HG02938 (cell line): ENCODE data around the gene SAAL1.
"Not testable (repeated sequence)": the region's sequence is repeated elsewhere in the genome, so short reads cannot be mapped to it uniquely, and the experiment has no call there.

Experiments
- ATAC-seq: cut with Tn5 transposase; IDR thresholded peaks from one replicate; pipeline ENCODE4 v1.9.1; 2021; ENCODE audit warnings: mild to moderate bottlenecking, moderate library complexity; ENCODE audit not compliant: unreplicated experiment

Gene SAAL1

GRCh38 chr11:18105802-18106574 lies at the start of gene SAAL1:
Gene SAAL1 (minus strand): TSS chr11:18106082. CDS start chr11:18106041, 41 bp downstream.
- peak; percentile 93 for ATAC-seq

- ATAC-seq: no peak
Measured at GRCh38 chr11:18151581-18151980, 45.7 kb upstream of the SAAL1 start.

GRCh38 chr11:18145837-18146236 lies 40.0 kb upstream of the SAAL1 start:
- no peak for ATAC-seq

GRCh38 chr11:18145025-18145424 lies 39.1 kb upstream of the SAAL1 start:
- ATAC-seq: no peak

GRCh38 chr11:18144243-18144642 lies 38.4 kb upstream of the SAAL1 start:
- ATAC-seq: no peak

- no peak for ATAC-seq
Measured at GRCh38 chr11:18140145-18140544, 34.3 kb upstream of the SAAL1 start.

- no peak for ATAC-seq
Measured at GRCh38 chr11:18137186-18137800, 31.4 kb upstream of the SAAL1 start.

GRCh38 chr11:18135308-18135707 lies 29.4 kb upstream of the SAAL1 start:
- no peak for ATAC-seq

- no peak for ATAC-seq
Measured at GRCh38 chr11:18132341-18132740, 26.5 kb upstream of the SAAL1 start, which contains the start of gene MRGPRX3. Gene MRGPRX3 (plus strand): TSS chr11:18132571. CDS start chr11:18137203, 4,632 bp downstream.

- not testable (repeated sequence) for ATAC-seq
Measured at GRCh38 chr11:18131115-18131514, 25.2 kb upstream of the SAAL1 start.

- ATAC-seq: not testable (repeated sequence)
Measured at GRCh38 chr11:18121331-18121828, 15.5 kb upstream of the SAAL1 start.

- ATAC-seq: peak; percentile 85
Measured at GRCh38 chr11:18115360-18116127, 9.7 kb upstream of the SAAL1 start.

GRCh38 chr11:18111005-18111404 lies 5.1 kb upstream of the SAAL1 start:
- no peak for ATAC-seq

- ATAC-seq: no peak
Measured at GRCh38 chr11:18108254-18108653, 2.4 kb upstream of the SAAL1 start.

GRCh38 chr11:18106688-18107087 lies 806 bp upstream of the SAAL1 start:
- ATAC-seq: no peak

GRCh38 chr11:18105086-18105801 lies 638 bp downstream of the SAAL1 start:
- no peak for ATAC-seq

GRCh38 chr11:18100926-18101656 lies 4.8 kb downstream of the SAAL1 start:
- no peak for ATAC-seq

GRCh38 chr11:18093959-18094358 lies 11.9 kb downstream of the SAAL1 start:
- no peak for ATAC-seq

- ATAC-seq: no peak
Measured at GRCh38 chr11:18091731-18092130, 14.2 kb downstream of the SAAL1 start.

GRCh38 chr11:18088966-18089365 lies 16.9 kb downstream of the SAAL1 start:
- no peak for ATAC-seq
